Suppressor macrophage treated with lipopolysaccharide for 1 hour (primary cell): Measurements from ENCODE around the gene JAKMIP1.

Experiments used
- DNase-seq, 3 donors: peaks; one replicate each; pipeline ENCODE4 v3.0.0-alpha.2; 2020 to 2022

Gene JAKMIP1

GRCh38 chr4:6177587-6178197 is 22.7 kb downstream of the JAKMIP1 start:
- no peak for DNase-seq

DNA sequence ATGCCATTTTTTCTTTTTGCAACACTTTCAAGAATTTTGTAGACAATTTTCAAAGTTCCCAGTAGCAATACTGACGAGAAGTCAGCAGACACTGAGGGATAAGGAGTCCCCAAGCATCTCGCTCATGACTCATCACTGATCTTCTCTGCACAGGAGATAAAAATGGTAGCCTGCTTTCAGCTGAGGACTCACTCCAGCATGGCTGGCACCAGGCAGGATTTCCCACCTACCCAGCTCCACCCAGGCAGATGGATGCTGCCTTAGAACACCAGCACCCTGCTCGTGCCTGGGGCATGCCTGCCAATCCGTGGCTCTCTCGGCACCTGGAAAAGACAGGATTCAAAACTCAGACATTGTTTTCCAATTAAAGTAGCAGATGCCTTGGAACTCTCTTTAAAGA is 24.9 kb downstream of the JAKMIP1 start:
- no peak for DNase-seq

- DNase-seq, result no peak
These were observed 27.5 kb downstream of the JAKMIP1 start for GRCh38 chr4:6172927-6173200.

DNA sequence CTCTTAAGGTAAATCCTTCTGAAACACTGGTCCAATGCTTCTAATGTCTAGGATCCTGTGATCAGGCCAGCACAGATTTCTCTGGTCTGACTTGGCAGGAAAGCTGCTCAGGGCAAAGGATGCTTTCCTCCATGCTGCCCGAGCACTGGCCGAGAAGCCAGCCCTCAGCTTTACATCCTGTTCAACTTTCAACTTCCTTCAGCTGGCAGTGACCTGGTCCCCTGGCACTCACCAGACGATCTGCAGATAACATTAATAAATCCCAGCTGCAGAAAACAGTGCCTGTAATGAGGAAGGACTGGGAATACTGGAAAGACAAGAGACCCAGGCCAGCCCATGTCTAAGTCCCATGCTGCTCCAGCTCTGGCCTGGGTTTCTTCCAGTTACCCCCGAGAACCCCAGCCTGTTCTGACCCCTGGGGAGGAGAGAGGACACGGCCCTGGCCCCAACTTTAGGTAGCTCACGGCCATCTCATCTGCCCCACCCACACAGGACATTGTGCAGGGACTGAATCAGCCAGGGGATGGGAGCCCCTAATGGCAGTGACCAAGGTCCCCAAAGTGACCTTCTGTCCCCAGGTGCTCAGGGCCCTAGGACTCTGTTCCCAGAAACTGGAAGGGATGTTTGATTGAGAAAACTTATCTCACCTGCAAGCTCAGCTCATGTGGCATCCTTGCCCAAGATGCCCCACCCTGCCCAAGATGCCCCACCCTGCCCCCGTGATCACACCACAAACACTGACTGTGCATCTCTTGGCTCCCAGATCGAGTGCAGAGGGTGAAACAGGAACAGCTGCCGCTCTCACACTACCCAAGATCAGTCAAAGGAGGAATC is 28.0 kb downstream of the JAKMIP1 start:
- no peak for DNase-seq

DNA sequence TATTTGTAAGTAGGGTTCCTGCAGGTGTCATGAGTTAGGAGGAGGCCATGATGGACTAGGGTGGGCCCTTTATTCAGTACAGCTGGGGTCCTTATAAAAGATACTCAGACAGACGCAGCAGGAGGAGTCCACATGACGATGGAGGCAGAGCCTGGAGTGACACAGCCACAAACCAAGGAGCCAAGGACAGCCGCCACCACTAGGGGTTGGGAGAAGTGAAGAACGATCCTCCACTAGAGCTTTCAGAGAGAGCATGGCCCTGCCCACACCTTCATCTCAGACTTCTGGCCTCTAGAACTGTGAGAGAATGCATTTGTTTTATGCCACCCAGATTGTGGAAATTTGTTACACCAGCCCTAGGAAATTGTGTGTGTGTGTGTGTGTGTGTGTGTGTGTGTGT is 31.1 kb downstream of the JAKMIP1 start:
- no peak for DNase-seq

- DNase-seq, result no peak
These were observed 34.6 kb downstream of the JAKMIP1 start for GRCh38 chr4:6165766-6166165.

GRCh38 chr4:6162885-6163284 is 37.5 kb downstream of the JAKMIP1 start:
- DNase-seq, result no peak

- DNase-seq, result no peak
These were observed 38.4 kb downstream of the JAKMIP1 start for GRCh38 chr4:6161921-6162464.

GRCh38 chr4:6160536-6160935 is 39.8 kb downstream of the JAKMIP1 start:
- DNase-seq, result no peak

- DNase-seq, result no peak
These were observed 42.4 kb downstream of the JAKMIP1 start for GRCh38 chr4:6157926-6158325.

GRCh38 chr4:6155996-6156750 is 44.2 kb downstream of the JAKMIP1 start:
- no peak for DNase-seq

GRCh38 chr4:6154875-6155274 is 45.5 kb downstream of the JAKMIP1 start:
- DNase-seq, result no peak

DNA sequence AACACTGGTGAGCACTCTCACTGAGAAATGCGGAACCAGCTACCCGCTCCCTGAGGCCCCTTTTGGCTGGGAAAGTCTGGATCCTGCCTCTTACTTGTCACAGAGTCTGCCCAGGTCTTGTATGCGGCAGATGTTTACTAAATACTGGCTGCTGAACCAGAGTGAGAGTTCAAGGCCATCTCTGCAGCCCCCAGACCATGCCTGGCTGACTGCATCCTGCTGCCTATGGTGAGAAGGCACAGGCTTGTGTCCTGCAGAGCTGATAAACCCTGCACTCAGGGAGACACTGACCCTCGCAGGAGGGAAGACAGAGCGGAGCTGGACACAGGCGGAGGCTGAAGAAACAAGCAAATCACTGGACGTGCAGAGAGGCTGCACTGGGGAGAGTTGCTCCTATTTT is 46.5 kb downstream of the JAKMIP1 start:
- no peak for DNase-seq

- no peak for DNase-seq
These were observed 47.3 kb downstream of the JAKMIP1 start for GRCh38 chr4:6152869-6153705.

GRCh38 chr4:6150046-6150735 is 50.2 kb downstream of the JAKMIP1 start:
- DNase-seq, result no peak

- no peak for DNase-seq
These were observed 51.7 kb downstream of the JAKMIP1 start for GRCh38 chr4:6148506-6149205.

DNA sequence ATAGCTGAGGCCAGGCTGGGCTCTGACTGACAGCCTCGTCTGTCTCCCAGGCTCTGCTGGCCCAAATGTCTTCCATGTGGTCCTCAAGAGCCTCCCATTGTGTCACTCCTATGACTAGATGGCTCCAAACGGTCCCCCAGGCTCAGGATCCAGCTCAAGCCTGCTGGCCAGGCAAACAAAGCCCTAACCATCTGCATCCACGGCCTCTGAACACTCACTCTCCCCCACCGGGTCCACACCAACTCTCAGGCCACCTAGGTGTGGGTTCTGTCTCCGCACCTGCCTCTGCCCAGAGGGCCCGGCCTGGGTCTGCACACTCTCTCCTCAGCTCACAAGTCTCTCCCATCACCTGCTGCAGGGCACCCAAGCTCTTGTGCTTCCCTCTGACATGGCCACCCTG is 52.9 kb downstream of the JAKMIP1 start:
- DNase-seq, result no peak

GRCh38 chr4:6143603-6144181 is 56.7 kb downstream of the JAKMIP1 start:
- no peak for DNase-seq

DNA sequence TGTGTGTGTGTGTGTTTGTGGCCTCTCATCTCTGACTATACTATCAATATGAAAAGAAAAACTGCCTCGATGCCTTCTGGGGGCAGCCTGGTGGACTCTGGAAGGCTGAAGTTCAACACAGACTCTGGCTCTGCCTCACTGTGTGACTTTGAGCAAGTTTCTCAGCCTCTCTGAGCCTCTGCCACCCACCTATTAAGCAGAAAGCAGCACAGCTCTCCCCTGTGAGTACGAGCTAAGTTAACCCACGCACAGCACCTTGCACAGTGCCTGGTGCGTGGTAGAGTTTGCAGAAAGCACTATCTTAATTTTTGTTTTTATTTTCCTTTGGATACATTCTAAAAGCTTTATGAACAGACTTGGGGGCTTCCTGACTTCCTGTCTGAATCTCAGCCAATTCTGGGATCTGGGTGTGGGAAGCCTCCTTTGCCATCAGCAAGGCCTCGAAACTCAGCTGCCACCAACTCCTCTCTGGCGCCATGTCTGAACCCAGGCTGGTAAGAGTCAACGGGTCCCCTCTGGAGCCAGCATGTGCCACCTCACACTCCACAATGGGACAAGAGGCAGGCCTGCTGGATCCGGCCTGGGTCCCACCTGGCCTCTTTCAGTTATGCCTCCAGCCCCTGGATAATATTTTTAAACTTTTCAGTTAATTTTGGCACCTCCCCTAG is 57.3 kb downstream of the JAKMIP1 start:
- no peak for DNase-seq

- DNase-seq, result no peak
These were observed 57.8 kb downstream of the JAKMIP1 start for GRCh38 chr4:6142511-6142910.

GRCh38 chr4:6141554-6141953 is 58.8 kb downstream of the JAKMIP1 start:
- no peak for DNase-seq
